ENCODE data around the gene VSTM4.

The VSTM4 gene, protein sequence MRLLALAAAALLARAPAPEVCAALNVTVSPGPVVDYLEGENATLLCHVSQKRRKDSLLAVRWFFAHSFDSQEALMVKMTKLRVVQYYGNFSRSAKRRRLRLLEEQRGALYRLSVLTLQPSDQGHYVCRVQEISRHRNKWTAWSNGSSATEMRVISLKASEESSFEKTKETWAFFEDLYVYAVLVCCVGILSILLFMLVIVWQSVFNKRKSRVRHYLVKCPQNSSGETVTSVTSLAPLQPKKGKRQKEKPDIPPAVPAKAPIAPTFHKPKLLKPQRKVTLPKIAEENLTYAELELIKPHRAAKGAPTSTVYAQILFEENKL

DNA sequence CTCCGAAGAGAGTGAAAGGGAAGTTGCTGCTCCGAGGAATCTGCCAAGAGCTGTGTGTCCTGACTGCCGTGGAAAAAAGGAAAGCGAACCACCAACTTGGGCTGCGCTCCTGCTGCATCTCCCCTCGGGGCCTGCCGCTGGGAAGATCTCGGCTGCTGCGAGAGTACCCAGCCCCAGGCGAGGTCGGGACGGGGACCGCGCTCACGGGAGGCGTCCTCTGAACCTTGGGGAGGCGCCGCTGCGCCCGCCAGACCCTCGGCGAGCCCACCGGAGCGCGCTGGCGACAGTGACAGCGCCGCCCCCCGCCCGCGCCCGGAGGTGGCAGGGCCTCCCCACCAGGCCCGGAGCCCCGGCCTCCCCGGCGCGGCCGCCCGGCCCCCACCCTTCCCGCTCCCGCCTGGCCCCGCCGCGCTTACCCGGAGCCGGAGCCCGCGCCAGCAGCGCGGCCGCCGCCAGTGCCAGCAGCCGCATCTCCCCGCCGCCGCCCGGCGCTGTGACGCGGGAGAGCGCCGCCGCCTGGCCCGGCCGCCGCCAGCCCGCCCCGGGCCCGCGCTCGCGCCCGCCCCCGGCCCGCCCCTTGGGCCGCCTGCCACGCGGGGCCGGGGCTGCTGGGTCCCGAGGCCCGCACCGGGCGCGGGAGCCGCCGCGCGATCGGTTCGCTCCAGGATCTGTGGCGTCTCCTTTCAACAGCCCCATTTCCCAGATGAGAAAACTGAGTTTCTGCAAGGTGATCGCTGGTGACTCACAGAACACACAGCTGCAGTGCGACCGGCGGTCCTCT is at the start of gene VSTM4:
VSTM4 (minus strand) TSS at position 508 of the 781 bp plus-strand sequence; CDS start at position 471, 37 bp downstream.
- H3K4me3 ChIP-seq (ENCODE audit: low read length) = peak within 1 kb of the TSS; percentile 67
- DNase-seq (ENCODE audit: low read depth) = peak; percentile 60
- TF ChIP-seq, protein P1, sequence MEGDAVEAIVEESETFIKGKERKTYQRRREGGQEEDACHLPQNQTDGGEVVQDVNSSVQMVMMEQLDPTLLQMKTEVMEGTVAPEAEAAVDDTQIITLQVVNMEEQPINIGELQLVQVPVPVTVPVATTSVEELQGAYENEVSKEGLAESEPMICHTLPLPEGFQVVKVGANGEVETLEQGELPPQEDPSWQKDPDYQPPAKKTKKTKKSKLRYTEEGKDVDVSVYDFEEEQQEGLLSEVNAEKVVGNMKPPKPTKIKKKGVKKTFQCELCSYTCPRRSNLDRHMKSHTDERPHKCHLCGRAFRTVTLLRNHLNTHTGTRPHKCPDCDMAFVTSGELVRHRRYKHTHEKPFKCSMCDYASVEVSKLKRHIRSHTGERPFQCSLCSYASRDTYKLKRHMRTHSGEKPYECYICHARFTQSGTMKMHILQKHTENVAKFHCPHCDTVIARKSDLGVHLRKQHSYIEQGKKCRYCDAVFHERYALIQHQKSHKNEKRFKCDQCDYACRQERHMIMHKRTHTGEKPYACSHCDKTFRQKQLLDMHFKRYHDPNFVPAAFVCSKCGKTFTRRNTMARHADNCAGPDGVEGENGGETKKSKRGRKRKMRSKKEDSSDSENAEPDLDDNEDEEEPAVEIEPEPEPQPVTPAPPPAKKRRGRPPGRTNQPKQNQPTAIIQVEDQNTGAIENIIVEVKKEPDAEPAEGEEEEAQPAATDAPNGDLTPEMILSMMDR (conservative IDR thresholded peaks at IDR 0.05; ENCODE audit: low read length) = no peak

DNA sequence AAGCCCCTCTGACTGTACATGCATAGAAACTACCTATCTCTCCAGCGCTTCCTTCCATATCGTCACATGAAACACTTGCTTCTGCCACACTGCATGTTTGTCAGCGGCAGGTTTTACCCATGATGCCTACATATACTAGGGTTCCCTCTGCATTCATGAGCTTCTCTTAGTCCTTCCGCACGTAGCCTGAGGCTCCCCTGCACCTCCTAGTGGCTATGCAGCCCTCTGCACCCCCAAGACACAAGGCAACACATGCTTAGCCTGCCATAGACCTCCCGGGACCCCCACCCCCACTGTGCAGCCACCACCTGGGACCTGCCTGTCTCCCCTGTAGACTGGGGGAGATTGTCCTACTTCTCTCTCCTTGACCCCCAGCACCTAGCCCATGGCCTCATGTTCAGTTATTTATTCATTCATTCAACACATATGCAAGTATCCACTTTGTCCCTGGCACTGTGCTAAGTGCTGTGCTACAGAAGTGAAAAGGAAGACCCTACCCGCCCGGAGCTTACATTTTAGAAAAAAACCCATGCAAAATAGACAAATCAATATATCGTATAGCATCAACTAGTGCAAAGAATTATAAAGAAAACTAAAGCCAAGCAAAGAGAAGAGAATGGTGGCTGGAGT is 49.4 kb upstream of the VSTM4 start:
- peak; percentile 41 for DNase-seq (ENCODE audit: low read depth)
- H3K4me3 ChIP-seq (ENCODE audit: low read length) = no peak overlapping the region
- TF ChIP-seq, protein P1 (conservative IDR thresholded peaks at IDR 0.05; ENCODE audit: low read length) = peak; percentile 70

DNA sequence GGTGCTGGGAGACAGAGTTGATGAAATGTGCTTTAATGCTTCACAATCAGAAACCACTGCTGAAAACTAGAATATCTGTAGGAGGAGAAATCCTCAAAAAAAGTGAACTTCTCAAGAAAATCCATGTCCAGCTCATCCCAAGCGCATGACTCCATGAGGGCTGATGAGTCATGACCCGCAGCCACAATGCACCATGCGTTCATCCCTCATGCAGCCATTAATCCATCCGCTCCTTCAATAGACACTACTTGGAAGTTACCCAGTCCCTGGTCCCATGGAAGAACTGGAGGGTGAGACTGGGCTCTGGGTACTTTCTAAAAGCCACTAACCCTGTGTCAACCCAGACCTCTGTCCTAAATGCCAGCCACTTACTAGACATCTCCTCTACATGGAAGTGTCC is 48.4 kb upstream of the VSTM4 start:
- no peak overlapping the region for H3K4me3 ChIP-seq (ENCODE audit: low read length)
- peak; percentile 81 for DNase-seq (ENCODE audit: low read depth)
- TF ChIP-seq, protein P1 (conservative IDR thresholded peaks at IDR 0.05; ENCODE audit: low read length) = no peak

DNA sequence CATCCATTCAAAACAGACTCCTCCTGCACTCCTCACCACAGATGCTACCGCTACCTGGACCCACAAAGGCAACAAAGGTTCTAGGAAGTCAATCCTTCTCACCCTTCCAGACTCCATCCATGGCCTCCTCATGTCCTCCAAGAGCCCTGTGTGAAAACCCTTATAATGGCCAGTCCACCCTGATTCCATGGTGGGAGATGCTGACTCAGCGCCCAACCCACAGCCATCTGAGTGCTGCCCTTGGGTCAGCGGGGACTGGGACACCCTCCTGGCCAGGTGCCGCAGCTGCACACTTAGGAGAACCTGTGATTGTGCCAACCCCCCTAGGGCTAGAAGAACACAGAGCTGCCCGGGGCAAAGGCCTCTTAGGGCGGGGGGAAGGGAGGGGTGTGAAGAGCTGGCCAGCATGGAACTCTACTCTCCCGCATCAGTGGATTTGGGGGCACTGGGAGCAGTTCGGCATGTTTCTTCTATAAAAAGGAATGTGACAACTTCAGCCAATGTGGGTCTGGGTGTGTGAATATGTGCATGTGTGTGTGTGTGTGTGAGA is 47.5 kb upstream of the VSTM4 start:
- TF ChIP-seq, protein P1 (conservative IDR thresholded peaks at IDR 0.05; ENCODE audit: low read length) = no peak
- DNase-seq (ENCODE audit: low read depth) = no peak
- no peak overlapping the region for H3K4me3 ChIP-seq (ENCODE audit: low read length)

DNA sequence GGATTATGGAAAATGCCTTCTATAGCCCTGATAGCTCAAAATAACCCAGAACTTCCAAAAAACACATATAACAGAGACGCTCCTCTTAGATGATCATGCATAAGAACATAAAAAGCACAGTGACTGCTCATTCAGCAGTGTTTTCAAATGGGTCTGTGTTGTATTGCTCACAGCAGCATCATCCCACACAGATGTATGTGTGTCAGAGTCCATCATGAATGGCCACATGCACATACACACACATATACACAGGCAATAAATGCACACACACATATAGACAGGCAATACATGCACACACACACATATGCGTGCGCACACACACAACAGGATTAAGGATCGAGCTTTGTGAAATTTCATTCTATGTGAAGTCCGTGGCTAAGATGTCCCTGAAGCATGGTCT is 46.7 kb upstream of the VSTM4 start:
- no peak overlapping the region for H3K4me3 ChIP-seq (ENCODE audit: low read length)
- DNase-seq (ENCODE audit: low read depth) = no peak
- TF ChIP-seq, protein P1 (conservative IDR thresholded peaks at IDR 0.05; ENCODE audit: low read length) = no peak

DNA sequence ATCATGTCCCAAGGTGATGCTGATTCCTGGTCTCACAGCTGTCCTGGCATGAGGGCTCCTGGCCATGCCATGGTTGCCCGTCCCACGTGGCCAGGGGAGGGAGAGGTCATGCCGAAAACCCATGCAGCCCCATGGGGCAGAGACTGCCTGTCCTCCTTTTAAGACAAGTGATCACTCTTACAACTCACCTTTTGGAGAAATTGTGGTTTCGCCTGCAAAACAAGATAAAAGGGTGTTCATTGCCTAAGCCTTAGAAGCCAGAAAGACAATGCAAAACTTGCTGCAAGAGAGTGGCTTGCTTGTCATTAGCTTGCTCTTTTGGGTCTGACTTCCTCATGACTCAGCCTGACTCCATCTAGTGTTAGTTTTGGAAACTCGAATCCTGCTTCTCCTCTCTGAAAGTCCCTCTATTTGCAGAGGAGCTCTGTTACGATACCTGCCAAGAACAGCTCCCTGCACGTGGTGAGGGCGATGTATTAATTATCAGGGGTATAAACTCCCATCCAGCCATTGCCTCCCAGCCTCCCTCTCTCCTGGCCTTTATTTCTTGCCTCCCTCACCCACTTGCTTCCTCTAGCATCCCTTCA is 46.2 kb upstream of the VSTM4 start:
- DNase-seq (ENCODE audit: low read depth) = peak; percentile 77
- no peak overlapping the region for H3K4me3 ChIP-seq (ENCODE audit: low read length)
- TF ChIP-seq, protein P1 (conservative IDR thresholded peaks at IDR 0.05; ENCODE audit: low read length) = peak; percentile 68
